Testis (tissue), 2 donors: ENCODE data around the gene SLC2A3.

Source experiments
- POLR2A ChIP-seq: fragments of 450-650 bp; IDR thresholded peaks from one replicate; pipeline ENCODE4 v1.6.1; 2017; ENCODE audit warnings: antibody characterized with exemption, mild to moderate bottlenecking, moderate library complexity
- TF ChIP-seq, protein P1 (sequence below), 3 experiments: fragments of 450-650 bp in 2 of 3; fragments of 200-600 bp in 1 of 3; sonication (generic) in 1 of 3; IDR thresholded peaks; one replicate each; pipeline ENCODE4 v1.5.1; 2016 to 2019; ENCODE audit warnings: antibody characterized with exemption in 3 of 3, mild to moderate bottlenecking in 2 of 3, moderate library complexity in 1 of 3

DNA sequence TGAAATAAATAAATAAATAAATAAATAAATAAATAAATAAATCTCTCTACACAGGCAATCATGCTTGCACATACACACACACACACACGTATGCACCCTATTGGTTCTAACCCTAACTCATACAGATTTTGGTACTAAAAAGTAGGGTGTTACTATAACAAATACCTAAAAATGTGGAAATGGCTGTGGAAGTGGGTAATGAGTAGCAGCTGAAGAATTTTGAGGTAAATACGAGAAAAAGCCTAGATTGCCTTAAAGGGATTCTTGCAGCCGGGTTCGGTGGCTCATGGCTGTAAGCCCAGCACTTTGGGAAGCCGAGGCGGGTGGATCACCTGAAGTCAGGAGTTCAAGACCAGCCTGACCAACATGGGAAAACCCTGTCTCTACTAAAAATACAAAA, 15.7 kb upstream of the SLC2A3 start:
- TF ChIP-seq, protein P1, sequence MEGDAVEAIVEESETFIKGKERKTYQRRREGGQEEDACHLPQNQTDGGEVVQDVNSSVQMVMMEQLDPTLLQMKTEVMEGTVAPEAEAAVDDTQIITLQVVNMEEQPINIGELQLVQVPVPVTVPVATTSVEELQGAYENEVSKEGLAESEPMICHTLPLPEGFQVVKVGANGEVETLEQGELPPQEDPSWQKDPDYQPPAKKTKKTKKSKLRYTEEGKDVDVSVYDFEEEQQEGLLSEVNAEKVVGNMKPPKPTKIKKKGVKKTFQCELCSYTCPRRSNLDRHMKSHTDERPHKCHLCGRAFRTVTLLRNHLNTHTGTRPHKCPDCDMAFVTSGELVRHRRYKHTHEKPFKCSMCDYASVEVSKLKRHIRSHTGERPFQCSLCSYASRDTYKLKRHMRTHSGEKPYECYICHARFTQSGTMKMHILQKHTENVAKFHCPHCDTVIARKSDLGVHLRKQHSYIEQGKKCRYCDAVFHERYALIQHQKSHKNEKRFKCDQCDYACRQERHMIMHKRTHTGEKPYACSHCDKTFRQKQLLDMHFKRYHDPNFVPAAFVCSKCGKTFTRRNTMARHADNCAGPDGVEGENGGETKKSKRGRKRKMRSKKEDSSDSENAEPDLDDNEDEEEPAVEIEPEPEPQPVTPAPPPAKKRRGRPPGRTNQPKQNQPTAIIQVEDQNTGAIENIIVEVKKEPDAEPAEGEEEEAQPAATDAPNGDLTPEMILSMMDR (IDR thresholded peaks at IDR 0.05), result no peak
- no peak for TF ChIP-seq POLR2A
